Hepatocyte (in vitro differentiated cells): ENCODE results near the gene SCYGR4. TPM values are rescaled to one million over a fixed set of nuclear protein-coding genes. Genes with fewer than 3 reads are reported as not detected.

Experiments
- DNase-seq: peaks from one replicate; pipeline ENCODE4 v3.0.0-alpha.2; 2016; ENCODE audit warnings: low spot score
- H2AFZ ChIP-seq: fragments of 200-600 bp; sonication (generic); 2 replicates; pipeline ENCODE4 v1.6.0; 2016; ENCODE audit warnings: antibody characterized with exemption, mild to moderate bottlenecking
- H3K27ac ChIP-seq: fragments of 200-600 bp; sonication (generic); 2 replicates; pipeline ENCODE4 v1.5.1; 2016; ENCODE audit warnings: mild to moderate bottlenecking
- H3K27me3 ChIP-seq: fragments of 200-600 bp; sonication (generic); 2 replicates; pipeline ENCODE4 v1.6.1; 2016
- H3K36me3 ChIP-seq: fragments of 200-600 bp; sonication (generic); replicated peaks from 2 replicates; pipeline ENCODE4 v1.5.1; 2016; ENCODE audit warnings: low read depth; ENCODE audit not compliant: insufficient read depth
- H3K4me1 ChIP-seq: fragments of 200-600 bp; sonication (generic); 2 replicates; pipeline ENCODE4 v1.5.1; 2016; ENCODE audit warnings: mild to moderate bottlenecking, moderate library complexity; ENCODE audit not compliant: insufficient read depth
- H3K4me2 ChIP-seq: fragments of 200-600 bp; sonication (generic); 2 replicates; pipeline ENCODE4 v1.6.0; 2016
- H3K4me3 ChIP-seq: fragments of 200-600 bp; sonication (generic); 2 replicates; pipeline ENCODE4 v1.5.1; 2016; ENCODE audit warnings: mild to moderate bottlenecking
- H3K79me2 ChIP-seq: fragments of 200-600 bp; sonication (generic); 2 replicates; pipeline ENCODE4 v1.6.0; 2017; ENCODE audit warnings: mild to moderate bottlenecking
- H3K9me2 ChIP-seq: fragments of 200-600 bp; sonication (generic); replicated peaks from 2 replicates; pipeline ENCODE4 v1.6.0; 2017; ENCODE audit warnings: mild to moderate bottlenecking; ENCODE audit not compliant: insufficient read depth
- H3K9me3 ChIP-seq: fragments of 200-600 bp; sonication (generic); 2 replicates; pipeline ENCODE4 v1.5.1; 2016; ENCODE audit warnings: low read depth, mild to moderate bottlenecking
- H4K20me1 ChIP-seq: fragments of 200-600 bp; sonication (generic); 2 replicates; pipeline ENCODE4 v1.6.0; 2016; ENCODE audit warnings: mild to moderate bottlenecking; ENCODE audit not compliant: insufficient read depth, poor library complexity, severe bottlenecking
- EZH2 ChIP-seq: fragments of 200-600 bp; sonication (generic); IDR thresholded peaks from 2 replicates; pipeline ENCODE4 v1.6.1; 2016; ENCODE audit warnings: antibody characterized with exemption, mild to moderate bottlenecking, borderline replicate concordance
- EZH2phosphoT487 ChIP-seq: fragments of 200-600 bp; sonication (generic); IDR thresholded peaks from one replicate; pipeline ENCODE4 v1.6.1; 2018; ENCODE audit warnings: antibody characterized with exemption, mild to moderate bottlenecking, low read depth, moderate library complexity; ENCODE audit not compliant: unreplicated experiment, severe bottlenecking
- WGBS: methylation state at CpG from one replicate; pipeline ENCODE4 v1.1.6; 2016; ENCODE audit warnings: low lambda C conversion rate; ENCODE audit errors: missing lambda C conversion rate; 5-methylcytosine and 5-hydroxymethylcytosine counted together
- polyA plus RNA-seq: library from polyadenylated mRNA; unstranded; fragments of >200 nt; fragmentation: Nextera tagmentation; extraction: Ambion mirVana; gene quantifications from 2 replicates; pipeline ENCODE4 v1.2.1, GENCODE V29; 2016
- total RNA-seq: library from RNA; depleted of rRNA; stranded (reverse); fragments of >200 nt; gene quantifications from 2 replicates; pipeline ENCODE4 v1.2.3, GENCODE V29; 2014
- TF ChIP-seq, protein P1 (sequence below): fragments of 200-600 bp; sonication (generic); IDR thresholded peaks from 2 replicates; pipeline ENCODE4 v1.5.1; 2016; ENCODE audit warnings: antibody characterized with exemption, mild to moderate bottlenecking; ENCODE audit not compliant: poor library complexity

Gene SCYGR4
- total and polyA plus RNA-seq, 2 experiments from 2014 or later = not detected

DNA sequence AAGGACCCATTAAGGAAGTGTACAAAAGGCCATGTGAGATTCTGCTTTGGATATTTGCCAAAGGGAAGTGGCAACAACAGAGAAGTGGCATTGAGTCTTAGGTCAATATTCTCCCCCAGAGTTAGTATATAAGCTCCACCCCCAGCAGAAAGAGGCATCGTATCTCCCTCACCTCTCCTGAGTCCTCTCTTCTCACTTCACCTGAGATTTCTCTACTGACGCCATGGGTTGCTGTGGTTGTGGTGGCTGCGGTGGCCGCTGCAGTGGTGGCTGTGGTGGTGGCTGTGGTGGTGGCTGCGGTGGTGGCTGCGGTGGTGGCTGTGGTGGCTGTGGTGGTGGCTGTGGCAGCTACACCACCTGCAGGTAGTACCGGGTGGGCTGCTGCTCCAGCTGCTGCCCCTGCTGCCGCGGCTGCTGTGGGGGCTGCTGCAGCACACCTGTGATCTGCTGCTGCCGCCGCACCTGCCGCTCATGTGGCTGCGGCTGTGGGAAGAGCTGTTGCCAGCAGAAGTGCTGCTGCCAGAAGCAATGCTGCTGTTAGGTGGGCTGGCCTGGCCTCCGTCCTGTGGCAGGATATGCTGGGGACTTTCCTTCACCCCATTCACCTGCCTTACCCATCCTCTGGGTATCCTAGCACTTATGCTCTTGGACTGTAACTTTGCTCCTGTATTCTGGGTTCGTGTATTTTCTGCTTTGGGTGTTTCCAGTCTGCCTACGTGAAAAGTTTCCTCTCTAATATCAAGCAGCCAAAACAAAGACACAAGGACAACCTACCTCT is 8.5 kb upstream of the SCYGR4 start:
- Histone ChIP-seq H2AFZ (no peak overlapping the region), H3K27me3 (no peaks in the 10 kb centered on the region), H3K4me2 (no peak overlapping the region), H3K9me3 (no peaks in the 10 kb centered on the region), H4K20me1 (no peaks in the 10 kb centered on the region), H3K4me3 (no peak overlapping the region), H3K79me2 (no peaks in the 10 kb centered on the region), H3K36me3 (no peaks in the 10 kb centered on the region), H3K4me1 (no peaks in the 10 kb centered on the region), H3K27ac (no peak overlapping the region), H3K9me2 (no peaks in the 10 kb centered on the region)
- 90% methylated on average over 16 of the region's 16 CpGs for WGBS
- DNase-seq = no peak
- TF ChIP-seq, protein P1, sequence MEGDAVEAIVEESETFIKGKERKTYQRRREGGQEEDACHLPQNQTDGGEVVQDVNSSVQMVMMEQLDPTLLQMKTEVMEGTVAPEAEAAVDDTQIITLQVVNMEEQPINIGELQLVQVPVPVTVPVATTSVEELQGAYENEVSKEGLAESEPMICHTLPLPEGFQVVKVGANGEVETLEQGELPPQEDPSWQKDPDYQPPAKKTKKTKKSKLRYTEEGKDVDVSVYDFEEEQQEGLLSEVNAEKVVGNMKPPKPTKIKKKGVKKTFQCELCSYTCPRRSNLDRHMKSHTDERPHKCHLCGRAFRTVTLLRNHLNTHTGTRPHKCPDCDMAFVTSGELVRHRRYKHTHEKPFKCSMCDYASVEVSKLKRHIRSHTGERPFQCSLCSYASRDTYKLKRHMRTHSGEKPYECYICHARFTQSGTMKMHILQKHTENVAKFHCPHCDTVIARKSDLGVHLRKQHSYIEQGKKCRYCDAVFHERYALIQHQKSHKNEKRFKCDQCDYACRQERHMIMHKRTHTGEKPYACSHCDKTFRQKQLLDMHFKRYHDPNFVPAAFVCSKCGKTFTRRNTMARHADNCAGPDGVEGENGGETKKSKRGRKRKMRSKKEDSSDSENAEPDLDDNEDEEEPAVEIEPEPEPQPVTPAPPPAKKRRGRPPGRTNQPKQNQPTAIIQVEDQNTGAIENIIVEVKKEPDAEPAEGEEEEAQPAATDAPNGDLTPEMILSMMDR = no peak
- no peak for TF ChIP-seq EZH2phosphoT487
- TF ChIP-seq EZH2 = no peak

DNA sequence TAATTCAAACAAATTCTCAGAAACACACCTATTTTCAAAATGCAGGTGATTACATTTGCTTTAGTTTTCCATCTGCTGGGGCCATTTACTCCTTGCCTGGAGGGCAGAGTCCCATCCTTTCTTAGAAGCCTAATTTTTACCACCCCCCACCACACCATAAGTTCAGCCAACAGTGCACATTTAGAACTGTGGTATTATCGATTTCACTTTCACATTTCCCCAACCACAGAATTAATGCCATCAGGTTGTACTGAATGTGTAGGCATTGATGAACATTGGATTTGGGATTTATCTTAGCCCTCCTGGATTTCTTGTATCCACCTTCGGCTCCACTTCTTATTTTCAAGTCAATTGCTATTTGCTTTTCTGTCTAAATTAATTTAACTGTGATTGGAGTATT is 7.2 kb upstream of the SCYGR4 start:
- H2AFZ ChIP-seq = no peak overlapping the region
- no peak for DNase-seq
- no peaks in the 10 kb centered on the region for H3K9me3 ChIP-seq
- no peaks in the 10 kb centered on the region for H3K27me3 ChIP-seq
- no peak overlapping the region for H3K4me3 ChIP-seq
- WGBS = 96% methylated on average over 2 of the region's 2 CpGs
- no peak for TF ChIP-seq EZH2
- H3K9me2 ChIP-seq = no peaks in the 10 kb centered on the region
- no peaks in the 10 kb centered on the region for H3K36me3 ChIP-seq
- no peaks in the 10 kb centered on the region for H4K20me1 ChIP-seq
- no peaks in the 10 kb centered on the region for H3K79me2 ChIP-seq
- no peak overlapping the region for H3K27ac ChIP-seq
- H3K4me1 ChIP-seq = no peaks in the 10 kb centered on the region
- H3K4me2 ChIP-seq = no peak overlapping the region

- Histone ChIP-seq H3K4me2 (no peak overlapping the region), H4K20me1 (no peaks in the 10 kb centered on the region), H3K4me1 (no peaks in the 10 kb centered on the region), H3K79me2 (no peaks in the 10 kb centered on the region), H2AFZ (no peak overlapping the region), H3K27ac (no peak overlapping the region), H3K36me3 (no peaks in the 10 kb centered on the region), H3K4me3 (no peak overlapping the region), H3K27me3 (no peaks in the 10 kb centered on the region), H3K9me2 (no peaks in the 10 kb centered on the region), H3K9me3 (no peaks in the 10 kb centered on the region)
- no peak for DNase-seq
- 92% methylated on average over 11 of the region's 11 CpGs for WGBS
- TF ChIP-seq, protein P1 = no peak
- TF ChIP-seq EZH2phosphoT487 = no peak
- TF ChIP-seq EZH2 = no peak
Measured at GRCh38 chr2:227612546-227613271, 4.6 kb upstream of the SCYGR4 start.

DNA sequence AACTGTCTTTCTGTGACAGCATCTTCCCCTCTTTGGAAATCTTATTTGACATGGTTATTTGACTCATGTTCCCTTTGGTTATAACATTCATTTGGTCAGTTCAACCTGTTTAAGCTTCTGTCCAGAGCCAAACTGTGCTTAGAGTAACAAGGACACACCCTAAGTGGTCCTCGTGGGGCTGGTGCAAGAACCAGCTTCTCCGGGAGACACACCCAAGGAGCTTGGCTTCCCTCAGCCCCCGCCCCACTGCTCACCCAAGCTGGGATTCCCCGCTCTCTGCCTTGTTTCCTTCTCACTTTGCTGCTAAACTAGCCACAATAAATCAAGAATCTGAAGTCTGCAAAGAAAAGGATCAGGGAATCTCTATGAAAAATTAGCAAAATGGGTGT is 4.0 kb upstream of the SCYGR4 start:
- Histone ChIP-seq H3K27me3 (no peaks in the 10 kb centered on the region), H2AFZ (no peak overlapping the region), H3K9me3 (no peaks in the 10 kb centered on the region), H3K4me1 (no peaks in the 10 kb centered on the region), H3K79me2 (no peaks in the 10 kb centered on the region), H4K20me1 (no peaks in the 10 kb centered on the region), H3K4me2 (no peak overlapping the region), H3K4me3 (no peak overlapping the region), H3K27ac (no peak overlapping the region), H3K36me3 (no peaks in the 10 kb centered on the region), H3K9me2 (no peaks in the 10 kb centered on the region)
- DNase-seq = no peak
- 80% methylated on average over 4 of the region's 4 CpGs for WGBS
- TF ChIP-seq, protein P1 = no peak
- no peak for TF ChIP-seq EZH2
- no peak for TF ChIP-seq EZH2phosphoT487
